AG09309 (cell line): ENCODE measurements around the gene MYLK2.

Experiments
- DNase-seq: peaks from one replicate; pipeline ENCODE4 v3.0.0-alpha.2; 2010; ENCODE audit warnings: low read depth
- H3K4me3 ChIP-seq: 2 replicates; pipeline ENCODE4 v1.5.1; 2011; ENCODE audit warnings: mild to moderate bottlenecking, low read depth, low read length, moderate library complexity; ENCODE audit not compliant: control insufficient read depth
- TF ChIP-seq, protein P1 (sequence below): IDR thresholded peaks from 2 replicates; pipeline ENCODE4 v1.5.1; 2011; ENCODE audit warnings: mild to moderate bottlenecking, low read depth, low read length, inconsistent platforms; ENCODE audit not compliant: insufficient read depth, control insufficient read depth; ENCODE audit errors: missing control alignments

The MYLK2 gene

DNA sequence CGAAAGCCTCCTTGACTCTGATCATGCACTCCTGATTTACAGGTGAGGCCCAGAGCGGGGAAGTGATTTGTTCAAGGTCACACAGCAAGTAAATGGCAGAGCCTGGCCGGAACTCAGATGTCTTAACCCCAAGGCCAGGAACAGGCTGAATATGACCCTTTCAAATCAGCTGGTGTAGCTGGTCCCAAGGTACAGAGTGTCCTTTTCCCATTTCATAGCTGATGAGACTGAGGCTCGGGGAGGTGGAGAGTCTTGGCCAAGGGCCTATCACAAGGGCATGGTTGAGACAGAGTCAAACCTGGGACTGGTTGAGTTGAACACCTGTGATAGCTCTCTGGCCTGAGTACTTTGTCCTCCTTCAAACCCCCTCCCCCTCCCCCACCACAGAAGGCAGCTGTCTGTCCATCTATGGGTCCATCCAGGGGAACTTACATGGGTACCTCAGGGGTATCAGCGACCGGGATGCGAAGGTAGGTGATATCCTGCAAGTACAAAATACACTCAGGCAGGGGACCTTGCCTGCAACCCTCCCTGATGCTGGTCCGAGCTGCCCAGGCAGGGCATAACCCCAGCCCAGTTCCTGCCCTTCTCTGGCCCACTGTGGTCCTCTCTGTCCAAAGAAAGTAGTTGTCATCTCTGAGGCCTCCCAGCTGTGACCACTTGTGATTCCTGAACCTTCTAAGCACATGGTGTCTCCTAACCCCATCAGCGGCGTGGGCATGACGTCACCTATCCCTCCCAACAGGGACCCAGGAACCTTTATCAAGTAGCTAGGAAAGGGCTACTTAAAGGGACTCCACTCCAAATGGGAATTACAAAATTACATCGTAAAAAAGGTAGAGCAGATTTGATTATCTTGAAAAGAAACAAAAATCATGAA, 45.6 kb downstream of the MYLK2 start:
- TF ChIP-seq, protein P1, sequence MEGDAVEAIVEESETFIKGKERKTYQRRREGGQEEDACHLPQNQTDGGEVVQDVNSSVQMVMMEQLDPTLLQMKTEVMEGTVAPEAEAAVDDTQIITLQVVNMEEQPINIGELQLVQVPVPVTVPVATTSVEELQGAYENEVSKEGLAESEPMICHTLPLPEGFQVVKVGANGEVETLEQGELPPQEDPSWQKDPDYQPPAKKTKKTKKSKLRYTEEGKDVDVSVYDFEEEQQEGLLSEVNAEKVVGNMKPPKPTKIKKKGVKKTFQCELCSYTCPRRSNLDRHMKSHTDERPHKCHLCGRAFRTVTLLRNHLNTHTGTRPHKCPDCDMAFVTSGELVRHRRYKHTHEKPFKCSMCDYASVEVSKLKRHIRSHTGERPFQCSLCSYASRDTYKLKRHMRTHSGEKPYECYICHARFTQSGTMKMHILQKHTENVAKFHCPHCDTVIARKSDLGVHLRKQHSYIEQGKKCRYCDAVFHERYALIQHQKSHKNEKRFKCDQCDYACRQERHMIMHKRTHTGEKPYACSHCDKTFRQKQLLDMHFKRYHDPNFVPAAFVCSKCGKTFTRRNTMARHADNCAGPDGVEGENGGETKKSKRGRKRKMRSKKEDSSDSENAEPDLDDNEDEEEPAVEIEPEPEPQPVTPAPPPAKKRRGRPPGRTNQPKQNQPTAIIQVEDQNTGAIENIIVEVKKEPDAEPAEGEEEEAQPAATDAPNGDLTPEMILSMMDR: no peak
- DNase-seq: no peak
- H3K4me3 ChIP-seq: no peak overlapping the region

DNA sequence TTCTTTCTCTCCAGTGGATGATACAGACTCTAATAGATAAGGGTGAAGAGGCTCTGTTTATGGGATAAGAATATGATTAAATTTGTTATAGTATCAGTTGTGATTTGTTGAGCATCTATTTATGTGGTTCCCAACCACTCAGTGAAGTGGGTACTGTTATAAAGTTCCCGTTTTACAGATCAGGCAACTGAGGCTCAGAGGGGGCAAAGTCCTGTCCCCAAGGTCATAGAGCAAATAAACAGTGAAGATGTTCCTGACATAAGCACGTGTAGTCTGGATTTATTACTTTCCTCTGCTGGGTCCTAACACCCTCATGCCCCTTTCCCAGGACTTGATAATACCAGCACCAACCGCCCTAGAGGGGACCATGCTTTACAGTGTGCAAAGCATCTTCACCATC, 47.1 kb downstream of the MYLK2 start:
- H3K4me3 ChIP-seq: no peak overlapping the region
- DNase-seq: no peak
- TF ChIP-seq, protein P1: no peak

DNA sequence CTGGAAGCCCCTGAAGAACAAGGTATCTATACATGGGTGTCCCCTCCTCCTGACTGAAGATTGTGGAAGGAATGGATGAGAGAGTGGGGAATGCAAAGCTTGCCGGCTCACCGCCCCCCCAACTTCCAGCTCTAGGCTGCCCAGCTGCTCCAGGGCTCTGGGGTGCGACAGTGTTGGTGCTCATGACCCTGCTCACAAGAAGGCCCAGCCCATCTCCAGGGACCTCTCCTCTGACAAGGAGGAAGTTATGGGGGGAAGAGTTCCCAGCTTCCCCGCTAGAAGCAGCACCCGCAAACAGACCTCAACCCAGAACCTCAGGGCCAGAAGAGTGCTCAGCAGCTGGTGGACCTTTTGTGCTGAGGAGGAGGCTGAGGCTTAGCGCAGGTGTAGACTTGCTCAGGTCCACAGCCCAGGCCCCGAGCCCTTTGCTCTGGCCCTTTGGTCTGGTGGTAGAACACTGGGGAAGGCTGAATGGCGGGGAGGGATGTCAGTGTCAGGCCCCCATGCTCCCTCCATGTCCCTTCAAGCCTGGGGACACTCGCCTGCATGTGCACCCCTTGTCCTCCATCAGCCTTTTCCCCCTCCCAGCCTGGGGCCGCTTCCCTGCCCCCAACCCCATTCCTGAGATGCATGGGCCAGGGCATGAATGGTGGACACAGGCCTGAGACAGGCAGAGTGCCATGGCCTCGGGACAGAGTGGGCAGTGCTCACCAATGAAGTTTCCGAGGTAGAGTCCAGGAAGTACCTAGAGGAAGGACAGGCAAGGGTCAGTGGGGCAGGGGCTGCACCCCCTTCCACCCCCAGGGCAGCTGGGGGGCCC, 49.9 kb downstream of the MYLK2 start:
- TF ChIP-seq, protein P1: no peak
- DNase-seq: no peak
- H3K4me3 ChIP-seq: no peak overlapping the region

DNA sequence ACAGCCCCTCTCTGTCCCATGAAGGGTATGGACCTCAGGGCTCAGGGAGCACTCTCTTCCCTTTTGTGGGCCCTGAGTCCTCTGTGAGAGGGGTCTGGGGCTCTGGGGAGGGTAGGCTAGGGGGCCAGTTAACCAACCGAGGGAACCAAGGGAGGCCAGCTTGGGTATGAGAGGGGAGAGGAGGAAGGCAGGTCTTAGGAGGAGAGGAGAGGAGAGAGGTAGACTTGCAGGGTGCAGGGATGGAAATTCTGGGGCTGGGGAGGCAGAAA, 50.5 kb downstream of the MYLK2 start:
- DNase-seq: no peak
- TF ChIP-seq, protein P1: no peak
- H3K4me3 ChIP-seq: peak overlapping the region; percentile 33; the same call in 1 of the 2 replicates

DNA sequence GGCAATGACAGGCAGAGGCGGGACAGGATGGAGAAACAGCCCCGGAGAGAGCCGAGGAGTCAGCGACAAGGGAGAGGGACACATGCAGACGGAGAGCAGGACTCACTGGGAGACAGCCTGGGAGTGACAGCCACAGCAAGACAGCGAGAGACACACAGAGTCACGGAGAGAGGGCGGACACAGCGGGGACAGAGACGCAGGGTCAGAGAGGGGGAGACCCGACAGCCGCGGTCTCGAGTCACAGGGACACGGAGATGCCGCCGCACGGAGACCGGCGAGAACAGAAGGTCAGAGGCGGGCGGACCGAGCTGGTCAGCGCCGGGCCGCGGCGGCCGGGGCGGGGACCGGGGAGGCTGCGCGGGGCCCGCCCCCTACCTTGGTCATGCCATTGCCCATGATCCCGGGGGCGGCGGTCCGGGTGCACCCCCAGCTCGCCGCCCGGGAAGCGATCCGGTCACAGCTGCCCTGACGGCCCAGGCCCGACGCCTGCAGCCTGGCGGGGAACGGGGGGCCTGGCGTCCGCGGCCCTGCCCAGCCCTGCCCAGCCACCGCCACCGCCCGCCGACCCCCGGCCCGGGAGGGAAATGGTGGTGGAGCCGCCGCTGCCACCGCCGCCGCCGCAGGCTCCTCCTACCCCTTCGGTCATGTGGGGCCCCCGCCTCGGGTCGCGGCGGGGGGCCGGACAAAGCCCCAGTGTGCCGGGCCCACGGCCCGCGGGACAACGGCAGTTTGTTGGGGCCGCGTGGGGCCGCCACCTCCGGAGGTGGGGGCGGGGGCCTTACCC, 51.0 kb downstream of the MYLK2 start, which contains the start of the genes DUSP15 and TTLL9:
DUSP15 (minus strand) TSS at position 586 of the 784 bp plus-strand sequence; CDS start at position 396, 190 bp downstream.
TTLL9 (plus strand) TSS at position 693 of the 784 bp plus-strand sequence. CDS start 493 bp downstream, outside the sequence.
- H3K4me3 ChIP-seq: peak within 1 kb of the TSS; percentile 33
- TF ChIP-seq, protein P1: no peak
- DNase-seq: no peak
